Stimulated activated CD4-positive, alpha-beta T cell treated with anti-CD3 and anti-CD28 coated beads, TNF-alpha, amount 100 ng/mL, for 48 hours (primary cell): ENCODE results near the gene CNBD2.
"Not testable (repeated sequence)": the region's sequence is repeated elsewhere in the genome, so short reads cannot be mapped to it uniquely, and the experiment has no call there.

Experiments used
- DNase-seq, 3 donors: peaks; one replicate each; pipeline ENCODE4 v3.0.0-alpha.2; 2020; ENCODE audit warnings: low read depth in 3 of 3

The CNBD2 gene

GRCh38 chr20:35975576-35976373, 7.4 kb downstream of the CNBD2 start:
- no peak for DNase-seq

GRCh38 chr20:35978041-35978513, 9.7 kb downstream of the CNBD2 start:
- DNase-seq, result no peak

- DNase-seq, result no peak
Observed at GRCh38 chr20:35979544-35979943, 11.2 kb downstream of the CNBD2 start.

- DNase-seq, result no peak
Observed at GRCh38 chr20:35981969-35982368, 13.6 kb downstream of the CNBD2 start.

GRCh38 chr20:35984382-35984781, 16.0 kb downstream of the CNBD2 start:
- DNase-seq, result no peak

GRCh38 chr20:35985806-35986205, 17.4 kb downstream of the CNBD2 start:
- no peak for DNase-seq

GRCh38 chr20:35988910-35989463, 20.6 kb downstream of the CNBD2 start:
- DNase-seq, result no peak

- no peak for DNase-seq
Observed at GRCh38 chr20:35991142-35991771, 22.9 kb downstream of the CNBD2 start.

GRCh38 chr20:35992713-35993335, 24.4 kb downstream of the CNBD2 start:
- peak; percentile 4 to 17 (median 10) for DNase-seq

GRCh38 chr20:35994994-35995453, 26.6 kb downstream of the CNBD2 start:
- peak; percentile 60 to 72 (median 61) for DNase-seq

- DNase-seq, result not testable (repeated sequence)
Observed at GRCh38 chr20:35996492-35996891, 28.1 kb downstream of the CNBD2 start.

GRCh38 chr20:36001331-36001730, 32.9 kb downstream of the CNBD2 start:
- not testable (repeated sequence) for DNase-seq

- no peak for DNase-seq
Observed at GRCh38 chr20:36002855-36003254, 34.5 kb downstream of the CNBD2 start.

GRCh38 chr20:36004045-36004444, 35.7 kb downstream of the CNBD2 start:
- no peak for DNase-seq

- DNase-seq, result no peak
Observed at GRCh38 chr20:36008461-36009035, 40.2 kb downstream of the CNBD2 start.

- no peak for DNase-seq
Observed at GRCh38 chr20:36010076-36010475, 41.7 kb downstream of the CNBD2 start.

- DNase-seq, result no peak
Observed at GRCh38 chr20:36010825-36011224, 42.4 kb downstream of the CNBD2 start.

- no peak for DNase-seq
Observed at GRCh38 chr20:36015806-36016403, 47.5 kb downstream of the CNBD2 start.

- DNase-seq, result no peak
Observed at GRCh38 chr20:36017048-36017951, 48.9 kb downstream of the CNBD2 start.

- DNase-seq, result no peak
Observed at GRCh38 chr20:36018208-36018988, 50.0 kb downstream of the CNBD2 start.
